Smooth muscle cell (in vitro differentiated cells): ENCODE results near the gene GALNT8. TPM values are rescaled to one million over a fixed set of nuclear protein-coding genes. Genes with fewer than 3 reads are reported as not detected.

Source experiments
- DNase-seq: peaks from one replicate; lab custom pipeline; 2025; ENCODE audit not compliant: unreplicated experiment; lab: John Stamatoyannopoulos, UW
- H2AFZ ChIP-seq: fragments of 200-600 bp; sonication (generic); 2 replicates; pipeline ENCODE4 v1.6.0; 2016; ENCODE audit warnings: antibody characterized with exemption, low read depth, mild to moderate bottlenecking
- H3F3A ChIP-seq: fragments of 200-600 bp; sonication (generic); 2 replicates; pipeline ENCODE4 v1.6.0; 2017; ENCODE audit warnings: antibody characterized with exemption, low read depth
- H3K27ac ChIP-seq: fragments of 200-600 bp; sonication (generic); 2 replicates; pipeline ENCODE4 v1.5.1; 2016; ENCODE audit warnings: low read depth, mild to moderate bottlenecking
- H3K27me3 ChIP-seq: fragments of 200-600 bp; sonication (generic); 2 replicates; pipeline ENCODE4 v1.6.1; 2016; ENCODE audit warnings: low read depth, mild to moderate bottlenecking
- H3K36me3 ChIP-seq: fragments of 200-600 bp; sonication (generic); 2 replicates; pipeline ENCODE4 v1.5.1; 2016; ENCODE audit warnings: low read depth
- H3K4me1 ChIP-seq: fragments of 200-600 bp; sonication (generic); 2 replicates; pipeline ENCODE4 v1.5.1; 2016; ENCODE audit warnings: low read depth
- H3K4me2 ChIP-seq: fragments of 200-600 bp; sonication (generic); 2 replicates; pipeline ENCODE4 v1.6.0; 2016; ENCODE audit warnings: mild to moderate bottlenecking
- H3K4me3 ChIP-seq: fragments of 200-600 bp; sonication (generic); 2 replicates; pipeline ENCODE4 v1.5.1; 2016; ENCODE audit warnings: mild to moderate bottlenecking
- H3K79me2 ChIP-seq: fragments of 200-600 bp; sonication (generic); 2 replicates; pipeline ENCODE4 v1.6.0; 2016; ENCODE audit warnings: low read depth, mild to moderate bottlenecking
- H3K9ac ChIP-seq: fragments of 200-600 bp; sonication (generic); 2 replicates; pipeline ENCODE4 v1.6.0; 2016; ENCODE audit warnings: low read depth
- H3K9me3 ChIP-seq: fragments of 200-600 bp; sonication (generic); replicated peaks from 2 replicates; pipeline ENCODE4 v1.5.1; 2016; ENCODE audit warnings: low read depth
- H4K20me1 ChIP-seq: fragments of 200-600 bp; sonication (generic); 2 replicates; pipeline ENCODE4 v1.6.0; 2016; ENCODE audit warnings: low read depth
- WGBS: methylation state at CpG from one replicate; pipeline ENCODE4 v1.1.7; 2016; ENCODE audit warnings: low lambda C conversion rate; 5-methylcytosine and 5-hydroxymethylcytosine counted together
- polyA plus RNA-seq: library from polyadenylated mRNA; unstranded; fragments of >200 nt; fragmentation: Nextera tagmentation; extraction: Ambion mirVana; gene quantifications from 2 replicates; pipeline ENCODE4 v1.2.1, GENCODE V29; 2016
- total RNA-seq: library from RNA; depleted of rRNA; stranded (reverse); fragments of >200 nt; gene quantifications from 2 replicates; pipeline ENCODE4 v1.2.3, GENCODE V29; 2014
- TF ChIP-seq, protein P1 (sequence below): fragments of 200-600 bp; sonication (generic); IDR thresholded peaks from 2 replicates; pipeline ENCODE4 v1.5.1; 2017; ENCODE audit warnings: borderline replicate concordance, mild to moderate bottlenecking, antibody characterized with exemption; ENCODE audit not compliant: insufficient read depth, poor library complexity, severe bottlenecking

Gene GALNT8
- total RNA-seq (2.7 and 5.6 TPM in 2 replicates), polyA plus RNA-seq (2.0 and 4.1 TPM in 2 replicates)

DNA sequence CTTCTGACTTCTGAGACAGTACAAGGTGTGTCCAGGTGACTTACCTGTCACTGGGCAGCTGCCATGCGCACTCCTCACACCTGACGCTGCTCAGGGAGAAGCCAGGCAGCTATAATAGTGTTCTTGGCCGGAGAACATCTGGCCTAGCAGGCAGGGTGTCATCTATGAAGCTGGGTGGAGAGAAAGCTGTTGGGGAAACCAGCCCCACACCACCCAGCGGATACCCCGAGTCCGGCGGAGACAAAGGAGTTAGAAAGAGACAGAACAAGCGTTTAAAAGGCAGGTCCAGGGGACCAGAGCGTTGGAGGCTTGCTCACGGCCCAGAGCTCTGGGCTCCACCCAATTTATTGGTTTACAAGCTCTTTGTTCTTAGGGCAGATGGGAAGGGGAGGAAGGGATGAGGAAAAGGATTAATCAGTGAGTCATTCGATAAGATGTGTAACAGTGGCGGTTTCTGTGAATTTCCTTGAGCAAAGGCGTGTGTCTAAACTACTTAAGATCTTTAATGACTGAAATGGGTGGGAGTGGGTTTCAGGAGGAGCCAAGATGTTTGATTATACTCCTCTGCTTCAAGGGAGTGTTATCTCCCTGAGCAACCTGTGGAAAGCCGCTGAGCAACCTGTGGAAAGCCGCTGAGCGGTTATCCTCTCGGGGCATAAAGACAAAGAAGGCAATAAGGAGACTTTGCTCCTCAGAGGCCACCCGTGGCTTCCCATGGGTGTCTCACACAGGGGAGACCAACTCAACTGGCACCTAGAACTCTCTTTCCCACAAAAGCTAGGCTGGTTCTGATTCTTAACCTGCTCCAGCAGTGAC lies at the start of gene GALNT8:
GALNT8 (plus strand) TSS at position 580 of the 816 bp plus-strand sequence. CDS start 278 bp downstream, outside the sequence.
- no peak within 1 kb of the TSS for H3K9ac ChIP-seq
- H3F3A ChIP-seq = no peaks in the 10 kb centered on the region
- H3K4me3 ChIP-seq = no peak within 1 kb of the TSS
- no peak for DNase-seq
- H3K9me3 ChIP-seq = no peaks in the 10 kb centered on the region
- H2AFZ ChIP-seq = no peak within 1 kb of the TSS
- H3K27me3 ChIP-seq = peaks cover 33% of the 10 kb centered on the region
- no peak within 1 kb of the TSS for H3K27ac ChIP-seq
- H3K4me2 ChIP-seq = no peak within 1 kb of the TSS
- no peaks in the 10 kb centered on the region for H4K20me1 ChIP-seq
- TF ChIP-seq, protein P1, sequence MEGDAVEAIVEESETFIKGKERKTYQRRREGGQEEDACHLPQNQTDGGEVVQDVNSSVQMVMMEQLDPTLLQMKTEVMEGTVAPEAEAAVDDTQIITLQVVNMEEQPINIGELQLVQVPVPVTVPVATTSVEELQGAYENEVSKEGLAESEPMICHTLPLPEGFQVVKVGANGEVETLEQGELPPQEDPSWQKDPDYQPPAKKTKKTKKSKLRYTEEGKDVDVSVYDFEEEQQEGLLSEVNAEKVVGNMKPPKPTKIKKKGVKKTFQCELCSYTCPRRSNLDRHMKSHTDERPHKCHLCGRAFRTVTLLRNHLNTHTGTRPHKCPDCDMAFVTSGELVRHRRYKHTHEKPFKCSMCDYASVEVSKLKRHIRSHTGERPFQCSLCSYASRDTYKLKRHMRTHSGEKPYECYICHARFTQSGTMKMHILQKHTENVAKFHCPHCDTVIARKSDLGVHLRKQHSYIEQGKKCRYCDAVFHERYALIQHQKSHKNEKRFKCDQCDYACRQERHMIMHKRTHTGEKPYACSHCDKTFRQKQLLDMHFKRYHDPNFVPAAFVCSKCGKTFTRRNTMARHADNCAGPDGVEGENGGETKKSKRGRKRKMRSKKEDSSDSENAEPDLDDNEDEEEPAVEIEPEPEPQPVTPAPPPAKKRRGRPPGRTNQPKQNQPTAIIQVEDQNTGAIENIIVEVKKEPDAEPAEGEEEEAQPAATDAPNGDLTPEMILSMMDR = no peak
- H3K4me1 ChIP-seq = peaks cover 6% of the 10 kb centered on the region
- WGBS = 58% methylated on average over 18 of the region's 18 CpGs
- H3K79me2 ChIP-seq = no peaks in the 10 kb centered on the region
- H3K36me3 ChIP-seq = no peaks in the 10 kb centered on the region

GRCh38 chr12:4679711-4680110 lies 40.5 kb upstream of the GALNT8 start:
- no peak overlapping the region for H3K4me3 ChIP-seq
- no peaks in the 10 kb centered on the region for H3K79me2 ChIP-seq
- no peak overlapping the region for H2AFZ ChIP-seq
- TF ChIP-seq, protein P1 = no peak
- no peaks in the 10 kb centered on the region for H3K4me1 ChIP-seq
- no peak overlapping the region for H3K27ac ChIP-seq
- H4K20me1 ChIP-seq = no peaks in the 10 kb centered on the region
- WGBS = 97% methylated on average over 2 of the region's 2 CpGs
- H3K27me3 ChIP-seq = no peaks in the 10 kb centered on the region
- DNase-seq = no peak
- H3K9me3 ChIP-seq = no peaks in the 10 kb centered on the region
- peaks cover 9% of the 10 kb centered on the region for H3K36me3 ChIP-seq
- H3F3A ChIP-seq = no peaks in the 10 kb centered on the region
- no peak overlapping the region for H3K4me2 ChIP-seq
- H3K9ac ChIP-seq = no peak overlapping the region

- no peaks in the 10 kb centered on the region for H3K9me3 ChIP-seq
- H3K4me2 ChIP-seq = no peak overlapping the region
- no peaks in the 10 kb centered on the region for H3F3A ChIP-seq
- no peak overlapping the region for H2AFZ ChIP-seq
- no peak overlapping the region for H3K4me3 ChIP-seq
- no peak overlapping the region for H3K27ac ChIP-seq
- H3K4me1 ChIP-seq = no peaks in the 10 kb centered on the region
- H3K27me3 ChIP-seq = no peaks in the 10 kb centered on the region
- no peak overlapping the region for H3K9ac ChIP-seq
- H3K79me2 ChIP-seq = no peaks in the 10 kb centered on the region
- DNase-seq = no peak
- H3K36me3 ChIP-seq = peaks cover 13% of the 10 kb centered on the region
- 99% methylated on average over 3 of the region's 3 CpGs for WGBS
- no peaks in the 10 kb centered on the region for H4K20me1 ChIP-seq
- TF ChIP-seq, protein P1 = no peak
Measured at GRCh38 chr12:4681732-4682131, 38.5 kb upstream of the GALNT8 start.
